K562 (cell line): ENCODE measurements around the gene CZIB. TPM values are rescaled to one million over a fixed set of nuclear protein-coding genes. Genes with fewer than 3 reads are reported as not detected.

Experiments used
- ELF1 ChIP-seq: fragments of 200-800 bp; sonication (Bioruptor generic); IDR thresholded peaks from 2 replicates; pipeline ENCODE4 v1.6.1; 2016; ENCODE audit warnings: missing genetic modification characterization, missing compliant biosample characterization
- EP400 ChIP-seq: fragments of 450-650 bp; IDR thresholded peaks from 2 replicates; pipeline ENCODE4 v1.6.1; 2017; ENCODE audit warnings: antibody characterized with exemption, mild to moderate bottlenecking, moderate library complexity
- GABPB2 ChIP-seq: fragments of 250-450 bp; sonication (Bioruptor Pico); conservative IDR thresholded peaks from 2 replicates; pipeline ENCODE4 v1.5.1; 2021; ENCODE audit warnings: mild to moderate bottlenecking
- HNRNPLL ChIP-seq: fragments of 200-400 bp; formaldehyde crosslinking; IDR thresholded peaks from 2 replicates; pipeline ENCODE4 v1.6.1; 2017; ENCODE audit warnings: low read length, low read depth, mild to moderate bottlenecking; ENCODE audit not compliant: poor library complexity, severe bottlenecking
- KDM5B ChIP-seq: fragments of 200-600 bp; sonication (generic); IDR thresholded peaks from 2 replicates; pipeline ENCODE4 v1.6.1; 2012; ENCODE audit warnings: low read depth, mild to moderate bottlenecking, moderate library complexity, low read length, control low read depth, inconsistent platforms; ENCODE audit not compliant: insufficient replicate concordance
- MGA ChIP-seq: fragments of 450-650 bp; IDR thresholded peaks from 2 replicates; pipeline ENCODE4 v1.6.1; 2016; ENCODE audit warnings: mild to moderate bottlenecking, moderate library complexity
- NFIX ChIP-seq: fragments of 250-450 bp; sonication (Bioruptor Pico); IDR thresholded peaks from 2 replicates; pipeline ENCODE4 v1.4.0; 2020; ENCODE audit warnings: low read depth, mild to moderate bottlenecking, moderate library complexity
- OTX1 ChIP-seq: fragments of 450-650 bp; formaldehyde crosslinking; IDR thresholded peaks from 2 replicates; pipeline ENCODE4 v1.4.0; 2022; ENCODE audit warnings: mild to moderate bottlenecking
- PYGO2 ChIP-seq: fragments of 450-650 bp; IDR thresholded peaks from 2 replicates; pipeline ENCODE4 v1.6.1; 2016; ENCODE audit warnings: mild to moderate bottlenecking, missing genetic modification characterization, moderate library complexity, missing compliant biosample characterization
- TEAD4 ChIP-seq, 2 experiments: sonication (generic) in 1 of 2; formaldehyde crosslinking in 1 of 2; IDR thresholded peaks; 2 replicates each; pipeline versions ENCODE4 v1.6.1 to v1.8.0; 2012 to 2022; ENCODE audit warnings: borderline replicate concordance in 1 of 2, inconsistent platforms in 1 of 2, low read length in 1 of 2, mild to moderate bottlenecking in 1 of 2, missing genetic modification reagents in 1 of 2
- YY1 ChIP-seq, 3 experiments: IDR thresholded peaks; 2 replicates each; pipeline ENCODE4 v1.6.1; 2011; ENCODE audit warnings: low read length in 2 of 3, mild to moderate bottlenecking in 2 of 3, moderate library complexity in 2 of 3, borderline replicate concordance in 1 of 3, control low read depth in 1 of 3, low read depth in 1 of 3; ENCODE audit not compliant: insufficient read depth in 3 of 3, insufficient replicate concordance in 2 of 3, control insufficient read depth in 1 of 3, insufficient read length in 1 of 3; ENCODE audit errors: extremely low read depth in 1 of 3
- polyA plus RNA-seq, 8 experiments: library from polyadenylated mRNA; depleted of rRNA in 4 of 8; stranded (reverse) in 5 of 8; unstranded in 3 of 8; fragments of >200 nt; fragmentation: Nextera tagmentation in 2 of 8; fragmentation: Illumina TruSeq in 1 of 8; extraction: Ambion mirVana in 2 of 8; extraction: Trizol in 1 of 8; gene quantifications; 2 replicates each; pipeline versions ENCODE4 v1.2.1 to v1.2.3, GENCODE V29; 2011 to 2014; ENCODE audit warnings: inconsistent platforms in 1 of 8, missing spikeins in 1 of 8
- total RNA-seq, 7 experiments: library from RNA; depleted of rRNA in 6 of 7; stranded (reverse); fragments of >200 nt in 6 of 7; fragmentation: Illumina TruSeq in 2 of 7; extraction: Trizol in 2 of 7; gene quantifications; 2 replicates each; pipeline versions ENCODE4 v1.2.1 to v1.2.3, GENCODE V29; 2011 to 2021; ENCODE audit warnings: low replicate concordance in 1 of 7
- TF ChIP-seq, protein P1 (sequence below): fragments of 250-450 bp; sonication (Bioruptor Pico); IDR thresholded peaks from 2 replicates; pipeline ENCODE4 v1.5.0; 2020; ENCODE audit warnings: mild to moderate bottlenecking

The CZIB gene
- total and polyA plus RNA-seq, 9 of the 15 experiments (the other 6 are each of a cell fraction or from before 2014, with no cell fraction given) = 52.6 to 111 (median 80.0) TPM

GRCh38 chr1:53220171-53220961, at the start of gene CZIB (continued):
- TF ChIP-seq MGA = no peak; the same call in 1 of the 2 replicates
- TF ChIP-seq ELF1 (tag) = peak; percentile 57
- TF ChIP-seq NFIX (CRISPR knock-in tag) = no peak
- TF ChIP-seq EP400 = peak; percentile 100
- TF ChIP-seq, protein P1, sequence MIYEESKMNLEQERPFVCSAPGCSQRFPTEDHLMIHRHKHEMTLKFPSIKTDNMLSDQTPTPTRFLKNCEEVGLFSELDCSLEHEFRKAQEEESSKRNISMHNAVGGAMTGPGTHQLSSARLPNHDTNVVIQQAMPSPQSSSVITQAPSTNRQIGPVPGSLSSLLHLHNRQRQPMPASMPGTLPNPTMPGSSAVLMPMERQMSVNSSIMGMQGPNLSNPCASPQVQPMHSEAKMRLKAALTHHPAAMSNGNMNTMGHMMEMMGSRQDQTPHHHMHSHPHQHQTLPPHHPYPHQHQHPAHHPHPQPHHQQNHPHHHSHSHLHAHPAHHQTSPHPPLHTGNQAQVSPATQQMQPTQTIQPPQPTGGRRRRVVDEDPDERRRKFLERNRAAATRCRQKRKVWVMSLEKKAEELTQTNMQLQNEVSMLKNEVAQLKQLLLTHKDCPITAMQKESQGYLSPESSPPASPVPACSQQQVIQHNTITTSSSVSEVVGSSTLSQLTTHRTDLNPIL (CRISPR knock-in tag) = no peak
- TF ChIP-seq TEAD4 (IDR thresholded peaks at IDR 0.05; ENCODE audit: low read length) = peak; percentile 55
- no peak for TF ChIP-seq TEAD4 (CRISPR knock-in tag; IDR thresholded peaks at IDR 0.05; ENCODE audit: borderline replicate concordance)
- TF ChIP-seq OTX1 (CRISPR knock-in tag) = peak; percentile 93
- TF ChIP-seq PYGO2 = no peak
- no peak for TF ChIP-seq GABPB2 (CRISPR knock-in tag)
- TF ChIP-seq HNRNPLL = peak; percentile 76
- TF ChIP-seq YY1 (IDR thresholded peaks at IDR 0.05; ENCODE audit: borderline replicate concordance in 1 of 3, control insufficient read depth in 1 of 3, extremely low read depth in 1 of 3, insufficient read depth in 3 of 3, insufficient read length in 1 of 3, insufficient replicate concordance in 2 of 3, low read depth in 1 of 3, low read length in 2 of 3) = peak in 1 of 3 experiments; percentile 65
- peak; percentile 95 for TF ChIP-seq KDM5B
